ENCODE data around the gene GLUD1. TPM values are rescaled to one million over a fixed set of nuclear protein-coding genes. Genes with fewer than 3 reads are reported as not detected.
A peak's percentile ranks its signal among the peaks of the same experiment; 100 is the strongest.
"Not testable (repeated sequence)": the region's sequence is repeated elsewhere in the genome, so short reads cannot be mapped to it uniquely, and the experiment has no call there.

Gene GLUD1
- total RNA-seq, 1 donor from 2014 or later, result 107 TPM

DNA sequence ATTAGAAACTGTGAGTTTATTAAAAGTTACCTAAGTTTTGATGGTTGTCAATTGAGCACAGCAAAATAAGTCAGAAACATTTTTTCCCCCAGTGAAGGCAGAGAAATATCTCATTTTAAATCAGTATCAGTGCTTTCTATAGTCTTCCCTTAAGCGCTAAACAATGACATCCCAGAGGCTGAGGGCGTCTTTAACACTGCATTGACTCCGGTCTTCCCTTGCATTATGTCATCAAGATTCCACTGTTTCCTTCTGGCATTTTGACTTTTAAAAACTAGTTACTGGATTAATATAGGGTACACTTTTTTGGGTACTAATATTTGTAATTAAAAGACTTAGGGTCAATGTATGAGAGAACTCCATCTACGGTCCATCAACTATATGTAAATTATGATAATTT lies 3.9 kb downstream of the GLUD1 start:
- DNase-seq (ENCODE audit: low read depth), result no peak

DNA sequence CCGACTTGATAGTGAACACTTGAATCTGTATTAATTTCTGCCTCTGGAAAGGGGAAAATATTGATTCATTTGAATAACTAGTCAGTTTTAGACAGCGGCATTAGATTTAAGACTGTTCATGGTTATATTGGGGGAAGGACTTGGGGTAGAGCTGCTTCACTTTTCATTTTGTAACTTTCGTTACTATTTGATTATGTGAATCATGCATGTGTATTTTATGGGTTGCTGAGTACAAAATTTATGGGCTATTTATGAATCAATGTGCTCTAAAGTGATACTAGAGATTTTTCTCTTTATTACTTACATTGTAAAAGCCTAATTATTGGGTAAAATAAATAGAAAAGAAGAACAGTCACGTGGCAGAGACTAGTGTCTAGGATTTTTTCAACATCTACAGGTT lies 4.9 kb downstream of the GLUD1 start:
- DNase-seq (ENCODE audit: low read depth), result no peak

DNA sequence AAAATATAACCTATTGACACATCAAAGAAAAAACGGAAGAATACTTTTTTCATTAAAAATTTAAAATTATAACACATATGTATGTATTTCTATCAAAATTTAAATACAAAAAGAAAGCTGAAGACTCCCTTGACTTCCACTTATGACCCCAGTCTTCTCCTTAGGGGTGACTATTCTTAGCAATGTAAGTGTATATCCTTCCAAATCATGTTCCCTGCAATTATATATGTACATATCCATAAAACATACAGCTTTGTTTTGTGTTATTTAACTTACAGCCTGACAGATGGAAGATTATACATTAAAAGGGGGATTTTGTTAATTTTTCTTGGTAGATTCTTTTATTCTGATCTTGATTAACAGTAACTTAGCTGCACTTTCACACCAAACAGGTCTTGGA lies 9.1 kb downstream of the GLUD1 start:
- DNase-seq (ENCODE audit: low read depth), result no peak

DNA sequence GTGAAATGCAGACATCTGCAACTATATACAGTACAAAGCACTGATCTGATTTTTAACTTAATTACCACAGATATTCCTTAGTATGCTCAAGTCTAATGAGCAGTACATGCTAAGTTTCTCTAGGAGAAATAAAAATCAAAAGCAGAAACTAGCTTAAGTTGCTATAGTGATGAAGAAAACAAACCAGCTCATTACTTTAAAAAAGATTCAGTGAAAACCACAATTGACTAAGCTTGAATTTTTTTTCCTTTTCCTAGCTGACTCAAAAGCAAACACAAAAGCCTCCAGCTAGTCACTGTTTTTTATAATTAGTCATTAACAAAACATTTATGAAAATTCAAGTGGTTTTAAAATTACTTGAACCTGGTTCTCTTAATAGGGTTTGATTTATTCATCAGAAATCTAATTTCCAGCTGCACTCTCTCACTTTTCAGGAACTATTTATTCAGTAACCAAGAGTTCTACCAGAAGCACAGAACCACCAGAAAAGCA lies 10.3 kb downstream of the GLUD1 start:
- DNase-seq (ENCODE audit: low read depth), result peak; percentile 48

DNA sequence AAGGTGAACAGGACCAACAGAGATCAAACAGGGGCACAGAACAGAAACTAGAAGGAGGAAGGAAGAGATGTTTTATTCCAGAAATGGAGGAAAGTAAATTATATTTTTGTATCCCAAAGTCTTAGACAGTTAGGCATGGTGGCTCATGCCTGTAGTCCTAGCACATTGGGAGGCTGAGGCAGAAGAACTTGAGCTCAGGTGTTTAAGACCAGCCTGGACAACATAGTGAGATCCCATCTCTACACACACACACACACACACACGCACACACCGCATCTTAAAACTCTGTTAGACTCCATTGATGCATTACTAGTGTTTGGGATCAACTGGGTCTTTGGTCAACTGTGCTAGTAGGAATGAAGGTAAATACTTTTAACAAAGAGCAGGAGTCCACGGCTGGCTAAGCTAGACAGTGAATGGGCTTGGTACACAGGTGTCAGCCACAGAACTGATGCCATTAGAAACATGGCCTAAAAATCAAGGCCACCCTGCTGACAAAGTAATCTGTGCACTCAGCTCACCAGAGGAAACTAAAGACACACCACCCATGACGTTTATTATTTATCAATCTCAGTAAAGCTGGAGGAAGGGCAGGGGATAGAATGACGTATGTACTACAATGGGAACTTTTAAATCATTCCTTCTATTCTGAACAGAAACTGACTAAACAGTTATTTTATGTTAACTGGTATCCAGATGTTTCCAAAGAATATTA lies 10.9 kb downstream of the GLUD1 start:
- DNase-seq (ENCODE audit: low read depth), result peak; percentile 24

DNA sequence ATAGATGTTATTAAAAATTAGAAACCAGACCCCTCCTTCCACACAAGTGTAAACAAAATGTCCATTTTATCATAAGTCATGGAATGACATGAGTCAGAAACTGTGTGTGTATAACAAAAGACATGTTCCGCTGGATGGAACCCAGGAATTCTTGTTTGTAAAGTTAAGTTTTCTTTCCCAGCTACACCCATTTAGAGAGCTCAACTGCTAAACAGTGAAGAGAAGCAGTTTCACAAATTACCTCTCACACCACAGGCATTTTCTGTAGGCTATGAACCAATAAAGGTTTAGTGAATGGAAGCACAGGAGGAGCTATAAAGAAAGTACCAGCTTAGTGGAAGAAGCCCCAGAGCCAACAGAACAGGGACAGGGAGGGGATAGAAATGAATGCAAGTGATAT lies 12.4 kb downstream of the GLUD1 start:
- peak; percentile 49 for DNase-seq (ENCODE audit: low read depth)

DNA sequence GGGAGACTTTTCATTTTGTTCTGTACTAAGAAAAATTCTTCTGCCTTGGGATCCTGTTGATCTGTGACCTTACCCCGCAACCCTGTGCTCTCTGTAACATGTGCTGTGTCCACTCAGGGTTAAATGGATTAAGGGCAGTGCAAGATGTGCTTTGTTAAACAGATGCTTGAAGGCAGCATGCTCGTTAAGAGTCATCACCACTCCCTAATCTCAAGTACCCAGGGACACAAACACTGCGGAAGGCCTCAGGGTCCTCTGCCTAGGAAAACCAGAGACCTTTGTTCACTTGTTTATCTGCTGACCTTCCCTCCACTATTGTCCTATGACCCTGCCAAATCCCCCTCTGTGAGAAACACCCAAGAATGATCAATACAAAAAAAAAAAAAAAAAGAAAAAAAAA lies 13.1 kb downstream of the GLUD1 start:
- DNase-seq (ENCODE audit: low read depth), result not testable (repeated sequence)

DNA sequence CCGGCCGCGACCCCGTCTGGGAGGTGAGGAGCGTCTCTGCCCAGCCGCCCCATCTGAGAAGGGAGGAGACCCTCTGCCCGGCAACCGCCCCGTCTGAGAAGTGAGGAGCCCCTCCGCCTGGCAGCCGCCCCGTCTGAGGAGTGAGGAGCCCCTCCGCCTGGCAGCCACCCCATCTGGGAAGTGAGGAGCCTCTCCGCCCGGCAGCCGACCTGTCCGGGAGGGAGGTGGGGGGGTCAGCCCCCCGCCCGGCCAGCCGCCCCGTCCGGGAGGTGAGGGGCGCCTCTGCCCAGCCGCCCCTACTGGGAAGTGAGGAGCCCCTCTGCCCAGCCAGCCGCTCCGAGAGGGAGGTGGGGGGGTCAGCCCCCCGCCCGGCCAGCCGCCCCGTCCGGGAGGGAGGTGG lies 14.0 kb downstream of the GLUD1 start:
- not testable (repeated sequence) for DNase-seq (ENCODE audit: low read depth)

DNA sequence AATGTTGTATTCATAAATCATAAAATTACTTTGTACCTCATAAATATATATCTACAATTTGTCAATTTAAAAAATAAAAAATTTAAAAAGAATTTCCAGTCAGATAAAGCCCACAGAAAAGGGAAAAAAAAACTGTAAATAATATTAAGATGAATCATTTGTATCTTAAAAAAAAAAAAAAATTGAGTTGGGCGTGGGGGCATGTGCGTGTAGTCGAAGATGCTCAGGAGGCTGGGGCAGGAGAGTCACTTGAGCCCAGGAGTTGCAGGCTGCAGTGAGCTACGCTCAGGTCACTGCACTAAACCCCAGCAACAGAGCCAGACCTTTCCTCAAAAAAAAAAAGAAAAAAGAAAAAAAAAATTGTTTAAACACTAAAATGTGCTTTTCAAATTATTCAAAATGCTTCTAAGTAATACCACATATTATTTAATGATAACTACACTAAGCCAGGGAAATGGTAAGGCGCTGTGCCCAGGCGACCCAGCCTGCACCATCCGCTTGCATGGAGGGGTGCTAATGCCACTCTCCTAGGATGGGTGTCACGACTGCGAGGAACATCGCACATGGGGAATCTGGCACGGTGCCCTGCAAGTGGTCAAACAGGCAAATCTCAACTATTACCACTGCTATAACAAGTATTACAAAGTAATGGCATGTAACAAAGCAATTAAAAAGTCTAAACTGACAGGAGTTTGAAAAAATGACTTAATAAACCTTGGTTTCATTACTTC lies 15.4 kb downstream of the GLUD1 start:
- DNase-seq (ENCODE audit: low read depth), result no peak

DNA sequence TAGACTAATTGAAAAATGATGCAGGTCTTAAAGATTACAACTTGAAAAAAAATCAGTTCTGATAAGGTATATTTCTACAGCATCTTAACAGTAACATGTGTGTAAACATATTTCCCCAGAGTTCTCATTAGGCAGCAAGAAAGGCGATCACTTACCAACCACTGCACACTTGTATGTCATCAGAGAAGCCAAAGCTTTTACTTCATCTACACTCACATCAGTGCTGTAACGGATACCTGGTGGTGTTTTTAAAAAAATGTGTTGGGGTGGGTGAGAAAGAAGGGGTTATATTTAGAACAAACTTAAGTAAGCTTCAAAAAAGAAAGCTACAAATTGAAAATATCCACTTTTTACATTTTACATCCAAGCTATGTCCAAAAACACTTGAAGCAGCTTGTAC lies 18.2 kb downstream of the GLUD1 start:
- not testable (repeated sequence) for DNase-seq (ENCODE audit: low read depth)

DNA sequence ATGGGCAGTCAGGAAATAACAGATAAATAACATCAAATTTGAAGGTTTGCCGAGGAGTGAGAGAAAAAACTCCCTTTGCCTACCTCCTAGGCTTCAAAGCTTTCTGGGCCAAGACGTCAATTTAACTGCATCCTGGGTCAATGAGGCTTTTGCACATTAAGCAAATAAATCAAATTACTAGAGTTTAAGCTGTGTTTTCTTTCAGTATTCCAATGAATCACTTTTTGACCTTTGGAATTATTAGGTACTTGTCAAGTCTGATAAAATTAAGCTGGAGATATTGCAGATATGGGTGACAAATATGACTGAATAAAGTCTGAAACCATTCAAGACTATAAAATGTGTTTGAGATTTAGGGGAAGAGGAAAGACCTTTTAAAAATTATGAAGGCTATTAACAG lies 22.2 kb downstream of the GLUD1 start:
- no peak for DNase-seq (ENCODE audit: low read depth)

DNA sequence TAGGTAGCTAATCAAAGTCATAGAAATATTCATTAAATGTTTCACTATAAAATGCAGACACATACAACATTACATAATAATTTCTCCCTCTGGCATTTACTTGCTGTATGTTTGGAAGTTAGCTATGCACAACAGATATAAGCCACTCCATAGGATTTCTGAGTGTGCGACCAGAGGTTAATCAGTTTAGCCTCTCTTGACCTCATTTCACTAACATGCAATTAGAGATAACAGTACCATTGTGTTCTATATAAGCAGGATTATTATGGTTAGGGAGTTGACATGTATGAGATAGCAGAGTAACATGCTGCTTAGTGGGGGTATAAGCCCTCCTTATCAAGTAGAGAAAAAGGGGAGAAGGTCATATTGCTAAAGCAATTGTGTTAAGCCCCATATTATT lies 26.4 kb downstream of the GLUD1 start:
- DNase-seq (ENCODE audit: low read depth), result no peak

DNA sequence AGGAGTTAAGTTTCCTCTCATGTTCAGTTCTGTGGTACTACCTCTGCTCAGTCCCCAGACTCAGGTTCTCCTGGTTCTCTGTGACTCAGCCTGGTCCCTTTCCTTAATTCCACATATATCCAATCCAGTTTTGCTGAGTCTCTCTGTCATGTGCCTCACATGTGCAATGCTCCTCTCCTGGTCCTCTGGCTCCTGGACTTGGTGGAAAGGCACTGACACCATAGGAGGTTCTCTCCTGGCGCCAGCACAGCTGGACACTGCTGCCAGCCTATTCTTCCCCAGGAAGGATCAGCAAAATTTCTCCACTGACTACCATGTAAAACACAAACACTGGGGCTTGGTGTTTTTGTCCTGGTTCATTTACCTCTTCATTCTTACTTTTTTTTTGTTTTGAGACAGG lies 27.8 kb downstream of the GLUD1 start:
- no peak for DNase-seq (ENCODE audit: low read depth)

DNA sequence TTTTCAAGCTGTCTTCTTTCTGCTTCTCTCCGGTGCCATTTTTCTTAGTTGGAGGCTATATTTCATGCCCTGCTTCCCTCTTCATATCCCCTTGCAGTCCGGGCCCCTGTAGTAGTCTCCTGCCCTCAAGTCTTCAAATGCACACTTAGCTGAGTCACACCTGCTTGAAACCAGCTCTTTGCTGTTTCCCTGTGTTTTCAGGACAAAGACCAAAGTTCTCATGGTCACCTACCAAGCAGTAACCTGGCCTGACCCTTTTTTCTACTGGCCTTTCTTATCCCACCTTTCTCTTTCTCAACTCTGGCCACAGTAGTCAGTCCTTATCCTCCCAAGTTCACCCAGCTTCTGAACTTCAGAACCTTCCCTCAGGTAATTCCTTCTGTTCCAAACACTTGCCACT lies 28.5 kb downstream of the GLUD1 start:
- no peak for DNase-seq (ENCODE audit: low read depth)

DNA sequence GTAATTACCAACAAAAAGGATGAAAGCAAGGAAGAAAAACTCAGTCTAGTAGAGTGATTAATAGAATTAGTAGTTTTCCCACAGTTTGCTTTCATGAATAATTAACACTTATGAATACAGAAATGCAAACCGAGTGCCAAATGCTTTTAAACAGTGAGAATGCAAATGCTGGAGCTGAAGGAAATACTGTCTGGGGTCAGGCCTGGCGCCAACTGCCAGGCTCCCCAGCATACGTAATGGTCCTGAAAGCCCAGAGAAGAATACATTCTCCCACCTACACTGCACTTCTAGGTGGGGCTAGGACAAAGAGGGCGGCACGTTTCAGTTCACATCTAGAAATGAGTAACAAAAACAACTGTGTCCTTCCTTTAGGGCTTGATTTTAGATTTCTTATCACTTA lies 30.0 kb downstream of the GLUD1 start:
- DNase-seq (ENCODE audit: low read depth), result no peak

DNA sequence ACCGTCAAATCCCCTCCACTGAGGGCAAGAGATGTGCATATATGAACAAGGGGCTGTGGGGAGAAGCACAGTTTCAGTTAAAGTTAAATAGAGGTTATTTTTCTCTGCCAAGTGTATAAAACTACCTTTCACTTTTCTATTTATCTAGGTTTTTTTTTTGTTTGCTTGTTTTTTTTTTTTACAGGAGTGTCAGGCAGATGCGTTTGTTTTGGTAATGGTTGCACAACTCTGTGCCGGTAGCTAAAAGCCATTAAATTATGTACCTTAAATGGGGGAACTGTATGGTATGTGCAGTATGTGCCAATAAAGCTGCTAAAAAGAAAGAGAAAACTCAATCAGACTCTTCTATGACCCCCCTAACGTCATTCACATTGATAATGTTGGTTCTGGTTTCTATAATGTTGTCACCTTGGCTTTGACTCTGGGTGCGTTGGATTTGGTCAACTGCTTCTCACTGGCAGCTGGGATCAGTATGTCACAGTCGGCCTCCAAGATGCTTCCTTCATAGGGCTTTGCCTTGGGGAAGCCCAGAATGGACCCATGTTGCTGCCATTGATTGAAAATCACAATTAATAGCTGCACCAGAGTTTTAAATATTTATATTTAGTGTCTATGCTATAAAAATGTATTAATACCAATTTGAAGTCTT lies 34.2 kb downstream of the GLUD1 start:
- no peak for DNase-seq (ENCODE audit: low read depth)

DNA sequence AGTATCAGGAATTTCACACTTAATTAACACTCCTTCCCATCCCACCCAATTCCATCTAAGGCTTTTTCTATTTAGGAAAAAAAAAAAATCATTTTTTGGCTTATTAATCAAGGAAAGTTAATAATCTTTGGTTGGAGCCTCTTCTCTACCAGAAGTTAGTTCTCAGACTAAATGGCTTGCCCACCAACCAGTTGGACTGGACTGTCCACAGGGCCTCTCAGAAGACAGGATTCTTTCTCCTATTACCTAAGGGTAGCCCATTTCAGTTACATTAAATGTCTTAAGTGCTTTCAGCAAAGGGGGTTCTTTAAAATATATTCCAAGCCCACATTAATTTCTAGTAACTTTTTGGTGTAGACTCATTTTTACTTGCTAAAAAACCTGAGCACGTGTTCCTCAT lies 35.2 kb downstream of the GLUD1 start:
- DNase-seq (ENCODE audit: low read depth), result no peak

DNA sequence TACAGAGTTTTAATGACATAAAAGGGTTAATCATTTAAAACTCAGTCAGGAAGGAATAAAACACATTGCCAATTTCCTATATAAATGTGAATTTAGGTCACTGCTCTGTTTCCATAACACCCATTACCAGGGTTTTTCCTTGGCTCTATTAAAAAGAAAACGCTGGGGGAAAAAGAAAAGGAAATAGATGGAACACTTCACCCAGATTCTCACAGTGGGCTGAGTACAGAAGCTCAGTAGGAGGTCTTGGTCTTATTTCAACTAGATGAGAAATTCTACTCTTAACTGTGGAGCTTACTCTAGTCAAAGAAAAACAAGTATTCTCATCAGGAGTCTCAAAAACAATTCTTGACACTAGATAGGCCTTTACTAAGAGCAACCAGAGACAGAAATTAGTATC lies 36.5 kb downstream of the GLUD1 start:
- DNase-seq (ENCODE audit: low read depth), result no peak

DNA sequence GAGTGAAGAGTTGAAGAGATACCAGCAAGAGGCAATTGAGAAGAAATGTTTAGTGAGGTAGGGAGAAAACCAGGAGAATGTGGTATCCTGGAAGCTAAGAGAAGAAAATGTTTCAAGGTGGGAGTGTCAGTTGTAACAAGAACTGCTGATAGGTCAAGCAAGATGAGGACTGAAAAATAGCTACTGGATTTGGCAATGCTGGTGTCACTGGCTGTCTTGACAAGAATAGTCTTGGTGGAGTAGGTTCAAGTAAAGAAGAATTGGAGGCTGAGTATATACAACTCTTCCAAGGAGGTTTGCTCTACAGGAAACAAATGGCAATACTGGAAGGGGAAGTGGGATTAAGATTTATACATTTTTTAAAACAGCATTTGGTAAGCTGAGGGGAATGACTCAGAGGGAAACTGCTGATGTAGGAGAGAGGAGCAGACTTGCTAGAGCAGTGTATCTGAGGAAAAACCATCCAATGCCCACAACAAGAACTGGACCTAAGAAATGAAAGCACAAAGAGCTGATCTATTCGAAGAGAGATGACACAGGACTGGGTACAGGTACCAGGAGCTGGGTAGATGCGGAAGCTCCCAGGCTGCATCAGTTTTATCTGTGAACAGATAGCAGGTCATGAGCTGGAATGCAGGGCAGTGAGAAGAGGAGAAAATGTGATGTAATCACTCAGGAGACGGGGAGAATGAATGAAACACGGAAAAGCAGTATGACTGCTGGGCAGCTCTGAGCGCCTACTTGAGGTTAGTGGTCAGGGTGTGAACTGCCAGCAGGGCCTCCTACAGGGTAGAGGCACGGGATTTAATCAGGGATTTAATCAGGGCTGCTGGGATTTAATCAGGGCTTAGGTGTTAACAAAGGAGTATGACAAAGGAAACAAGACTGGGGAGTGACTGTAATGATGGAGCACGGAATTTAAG lies 40.0 kb downstream of the GLUD1 start:
- DNase-seq (ENCODE audit: low read depth), result peak; percentile 53

DNA sequence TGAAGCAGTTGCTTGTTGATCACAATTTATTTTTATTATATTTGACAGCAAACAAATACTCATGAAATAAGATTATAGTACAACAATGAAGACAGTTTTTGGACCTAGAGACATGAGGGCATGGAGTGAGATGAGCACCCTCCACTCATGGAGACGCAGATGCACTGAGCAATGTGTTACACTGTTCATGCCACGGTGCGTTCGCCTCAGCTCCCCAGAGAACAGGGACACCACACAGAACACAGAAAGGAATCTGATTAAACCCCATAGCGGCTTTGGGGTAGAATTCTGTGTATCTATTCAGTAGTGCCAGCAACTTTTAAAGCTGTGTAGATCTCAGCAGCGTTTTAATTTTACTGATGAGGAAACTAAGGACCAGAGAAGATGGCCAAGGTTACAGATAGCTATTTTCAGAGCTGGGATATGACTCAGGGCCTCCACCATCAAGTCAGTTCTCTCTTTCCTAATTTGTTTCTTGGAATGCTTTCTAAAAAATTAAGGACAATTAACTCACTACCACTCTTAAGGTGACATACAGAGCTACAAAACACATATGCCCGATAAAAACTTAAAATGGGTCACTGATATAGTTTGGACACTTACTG lies 41.0 kb downstream of the GLUD1 start:
- DNase-seq (ENCODE audit: low read depth), result no peak

DNA sequence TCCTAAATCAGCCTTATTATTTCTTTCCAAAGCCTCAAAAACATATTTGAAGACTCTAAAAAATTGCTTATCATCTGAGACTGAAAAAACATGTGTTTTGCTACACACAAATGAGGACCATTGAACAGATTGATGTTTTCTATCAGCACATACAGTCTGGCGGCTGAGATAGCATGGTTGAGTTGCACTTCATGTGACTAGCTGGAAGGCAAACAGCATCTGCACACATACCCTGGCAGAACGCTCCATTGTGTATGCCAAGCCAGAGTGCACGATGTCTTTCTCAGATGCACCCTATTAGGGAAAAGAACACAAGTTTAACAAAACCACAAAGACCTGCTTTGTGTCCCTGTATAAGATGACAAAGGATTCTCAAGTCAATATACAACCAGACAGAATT lies 41.5 kb downstream of the GLUD1 start:
- no peak for DNase-seq (ENCODE audit: low read depth)

Data from myocyte (in vitro differentiated cells).